SU-DHL-6 (cell line): ENCODE measurements around the gene RAB3B.

Experiments used
- H2AFZ ChIP-seq: fragments of 200-600 bp; sonication (generic); 2 replicates; pipeline ENCODE4 v1.6.1; 2014; ENCODE audit warnings: low read depth, mild to moderate bottlenecking, moderate library complexity, mixed read lengths, antibody characterized with exemption, low read length; ENCODE audit not compliant: severe bottlenecking
- H3F3A ChIP-seq: fragments of 200-600 bp; shearing (Covaris generic); 2 replicates; pipeline ENCODE4 v1.6.0; 2016; ENCODE audit warnings: antibody characterized with exemption, mild to moderate bottlenecking; ENCODE audit not compliant: insufficient read depth
- H3K27ac ChIP-seq: fragments of 200-600 bp; sonication (generic); 2 replicates; pipeline ENCODE4 v1.5.1; 2016; ENCODE audit warnings: low read depth, mild to moderate bottlenecking, low read length, moderate library complexity, mixed read lengths
- H3K27me3 ChIP-seq: fragments of 200-600 bp; sonication (generic), shearing (Covaris generic); 2 replicates; pipeline ENCODE4 v1.6.0; 2014; ENCODE audit warnings: mild to moderate bottlenecking, low read length
- H3K36me3 ChIP-seq: fragments of 200-600 bp; sonication (generic); 2 replicates; pipeline ENCODE4 v1.6.1; 2014; ENCODE audit warnings: mild to moderate bottlenecking, low read length, mixed read lengths
- H3K4me2 ChIP-seq: fragments of 300-600, 200-600 bp; shearing (Covaris generic), sonication (generic); 2 replicates; pipeline ENCODE4 v1.6.0; 2014; ENCODE audit warnings: low read length, low read depth, mild to moderate bottlenecking; ENCODE audit not compliant: poor library complexity, severe bottlenecking
- H3K4me3 ChIP-seq: fragments of 200-600 bp; sonication (generic); 2 replicates; pipeline ENCODE4 v1.5.1; 2014; ENCODE audit warnings: antibody characterized with exemption, low read length, mild to moderate bottlenecking, mixed read lengths; ENCODE audit not compliant: insufficient read depth, poor library complexity, severe bottlenecking
- H3K79me2 ChIP-seq: fragments of 200-600 bp; sonication (generic); 2 replicates; pipeline ENCODE4 v1.6.1; 2014; ENCODE audit warnings: mild to moderate bottlenecking, low read length, moderate library complexity; ENCODE audit not compliant: insufficient read depth
- H3K9ac ChIP-seq: fragments of 200-600 bp; sonication (generic); 2 replicates; pipeline ENCODE4 v1.7.0; 2014; ENCODE audit warnings: mild to moderate bottlenecking, low read length
- H3K9me2 ChIP-seq: fragments of 200-600 bp; sonication (generic); replicated peaks from 2 replicates; pipeline ENCODE4 v1.6.1; 2014; ENCODE audit warnings: low read length; ENCODE audit not compliant: insufficient read depth
- H3K9me3 ChIP-seq: fragments of 200-600 bp; sonication (generic); 2 replicates; pipeline ENCODE4 v1.6.1; 2014; ENCODE audit warnings: low read length, mixed read lengths; ENCODE audit not compliant: insufficient read depth
- H4K20me1 ChIP-seq: fragments of 200-600 bp; sonication (generic); 2 replicates; pipeline ENCODE4 v1.6.1; 2014; ENCODE audit warnings: low read depth, mild to moderate bottlenecking, antibody characterized with exemption, low read length, moderate library complexity, mixed read lengths
- CTCF ChIP-seq: fragments of 200-600 bp; sonication (generic); IDR thresholded peaks from one replicate; pipeline ENCODE4 v1.5.1; 2017; ENCODE audit warnings: antibody characterized with exemption, mild to moderate bottlenecking, low read length, moderate library complexity; ENCODE audit not compliant: insufficient read depth, poor library complexity, severe bottlenecking
- EZH2phosphoT487 ChIP-seq: fragments of 200-600 bp; sonication (generic), shearing (Covaris generic); conservative IDR thresholded peaks from 2 replicates; pipeline ENCODE4 v1.6.1; 2018; ENCODE audit warnings: mild to moderate bottlenecking, antibody characterized with exemption, low read length, moderate library complexity, mixed read lengths

Gene RAB3B

GRCh38 chr1:51870603-51871350 lies 119.7 kb downstream of the RAB3B start:
- no peak overlapping the region for H3K27ac ChIP-seq
- no peaks in the 10 kb centered on the region for H3K36me3 ChIP-seq
- H2AFZ ChIP-seq, result no peak overlapping the region
- H3F3A ChIP-seq, result no peaks in the 10 kb centered on the region
- peaks cover 98% of the 10 kb centered on the region for H3K79me2 ChIP-seq
- H4K20me1 ChIP-seq, result peaks cover under 1% of the 10 kb centered on the region; the same call in 1 of the 2 replicates
- H3K4me3 ChIP-seq, result no peak overlapping the region
- no peaks in the 10 kb centered on the region for H3K9me3 ChIP-seq
- no peaks in the 10 kb centered on the region for H3K9me2 ChIP-seq
- no peaks in the 10 kb centered on the region for H3K27me3 ChIP-seq
- H3K4me2 ChIP-seq, result no peak overlapping the region
- no peak for TF ChIP-seq EZH2phosphoT487
- no peak for TF ChIP-seq CTCF
- no peak overlapping the region for H3K9ac ChIP-seq

GRCh38 chr1:51867479-51868232 lies 122.8 kb downstream of the RAB3B start:
- H4K20me1 ChIP-seq, result no peaks in the 10 kb centered on the region
- no peaks in the 10 kb centered on the region for H3K27me3 ChIP-seq
- H3K9ac ChIP-seq, result no peak overlapping the region
- no peak overlapping the region for H3K4me3 ChIP-seq
- H2AFZ ChIP-seq, result no peak overlapping the region
- no peak for TF ChIP-seq CTCF
- TF ChIP-seq EZH2phosphoT487, result no peak
- no peaks in the 10 kb centered on the region for H3K9me2 ChIP-seq
- H3K27ac ChIP-seq, result no peak overlapping the region
- H3F3A ChIP-seq, result no peaks in the 10 kb centered on the region
- H3K36me3 ChIP-seq, result no peaks in the 10 kb centered on the region
- H3K79me2 ChIP-seq, result peaks cover 97% of the 10 kb centered on the region
- no peaks in the 10 kb centered on the region for H3K9me3 ChIP-seq
- H3K4me2 ChIP-seq, result no peak overlapping the region

GRCh38 chr1:51863384-51863783 lies 127.1 kb downstream of the RAB3B start:
- Histone ChIP-seq H3K36me3 (no peaks in the 10 kb centered on the region), H3K9me3 (no peaks in the 10 kb centered on the region), H3K79me2 (peaks cover 87% of the 10 kb centered on the region), H3K4me2 (peak overlapping the region; percentile 21), H3F3A (no peaks in the 10 kb centered on the region), H4K20me1 (no peaks in the 10 kb centered on the region), H3K27ac (no peak overlapping the region), H2AFZ (no peak overlapping the region), H3K9me2 (no peaks in the 10 kb centered on the region), H3K4me3 (no peak overlapping the region), H3K9ac (no peak overlapping the region), H3K27me3 (no peaks in the 10 kb centered on the region)
- TF ChIP-seq CTCF (no peak), EZH2phosphoT487 (no peak)
